IPS DF 6.9 (cell line): ENCODE data around the gene MERTK.
"Not testable (repeated sequence)": the region's sequence is repeated elsewhere in the genome, so short reads cannot be mapped to it uniquely, and the experiment has no call there.

Experiments
- DNase-seq: peaks from one replicate; pipeline ENCODE4 v3.0.0-alpha.2; 2013; ENCODE audit warnings: low read depth, low spot score
- H3K27ac ChIP-seq: one replicate; pipeline ENCODE4 v1.5.1; 2013; ENCODE audit warnings: low read length, control low read depth
- H3K27me3 ChIP-seq: 2 replicates; pipeline ENCODE4 v1.6.1; 2013; ENCODE audit warnings: mild to moderate bottlenecking, low read length; ENCODE audit not compliant: control insufficient read depth, insufficient read depth
- H3K36me3 ChIP-seq: 2 replicates; pipeline ENCODE4 v1.6.1; 2013; ENCODE audit warnings: low read length; ENCODE audit not compliant: control insufficient read depth, insufficient read depth
- H3K4me1 ChIP-seq: 2 replicates; pipeline ENCODE4 v1.6.1; 2013; ENCODE audit warnings: low read length; ENCODE audit not compliant: control insufficient read depth, insufficient read depth
- H3K4me3 ChIP-seq: 2 replicates; pipeline ENCODE4 v1.5.1; 2013; ENCODE audit warnings: mild to moderate bottlenecking, low read length
- H3K9me3 ChIP-seq: 2 replicates; pipeline ENCODE4 v1.6.1; 2013; ENCODE audit warnings: low read length, inconsistent platforms; ENCODE audit not compliant: control insufficient read depth, insufficient read depth
- WGBS: extraction: QIAGEN DNeasy Blood & Tissue Kit; methylation state at CpG from one replicate; pipeline ENCODE4 v1.1.7; 2013; ENCODE audit warnings: mixed read lengths, missing lambda C conversion rate; ENCODE audit not compliant: insufficient read length, insufficient coverage; 5-methylcytosine and 5-hydroxymethylcytosine counted together

MERTK gene

DNA sequence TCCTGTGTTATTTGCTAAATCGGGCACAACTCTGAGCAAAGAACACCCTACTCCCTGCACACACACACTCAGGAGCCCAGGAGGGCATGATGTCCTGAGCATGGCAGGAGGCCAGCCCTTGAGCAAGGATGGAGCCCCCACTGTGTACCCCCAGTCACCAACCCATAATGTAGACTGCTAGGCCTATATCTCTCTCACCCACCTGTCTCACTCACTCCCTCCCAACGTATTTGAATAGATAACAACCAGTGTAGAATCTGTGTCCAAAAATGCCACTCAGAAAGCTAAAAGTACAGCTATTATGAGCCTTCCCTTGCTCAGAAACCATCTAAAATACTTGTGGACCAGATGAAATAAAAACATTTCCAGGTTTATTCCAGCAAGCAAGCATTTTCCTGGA is 29.3 kb downstream of the MERTK start:
- Histone ChIP-seq H3K9me3 (no peaks in the 10 kb centered on the region), H3K4me3 (no peak overlapping the region), H3K27ac (no peak overlapping the region), H3K27me3 (no peaks in the 10 kb centered on the region), H3K36me3 (no peaks in the 10 kb centered on the region; the same call in 1 of the 2 replicates), H3K4me1 (no peaks in the 10 kb centered on the region; the same call in 1 of the 2 replicates)
- WGBS = no CpG with 5 or more reads among the region's 2 CpGs
- DNase-seq = no peak

DNA sequence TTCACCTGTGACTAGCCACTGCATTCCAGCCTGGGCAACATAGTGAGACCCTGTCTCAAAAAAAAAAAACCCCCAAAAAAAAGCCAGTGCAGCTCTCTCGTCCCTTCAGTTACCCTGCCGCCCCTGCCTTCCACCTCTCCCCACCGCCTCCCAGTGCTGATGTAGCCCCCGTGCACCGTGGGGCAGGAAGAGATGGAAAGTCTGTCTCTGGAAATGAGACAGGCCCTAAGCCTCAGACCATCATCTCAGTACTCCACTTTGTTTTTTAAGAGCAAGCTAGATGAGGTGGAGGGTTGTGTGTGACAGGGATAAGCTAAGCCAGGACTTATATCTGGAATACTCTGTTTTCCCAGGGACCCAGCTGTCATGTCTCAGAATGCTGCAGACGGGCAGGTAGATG is 32.0 kb downstream of the MERTK start:
- H3K27ac ChIP-seq = no peak overlapping the region
- H3K27me3 ChIP-seq = no peaks in the 10 kb centered on the region
- no peaks in the 10 kb centered on the region; the same call in 1 of the 2 replicates for H3K36me3 ChIP-seq
- no CpG with 5 or more reads among the region's 6 CpGs for WGBS
- H3K9me3 ChIP-seq = no peaks in the 10 kb centered on the region
- H3K4me1 ChIP-seq = no peaks in the 10 kb centered on the region
- no peak for DNase-seq
- no peak overlapping the region for H3K4me3 ChIP-seq

- no peak overlapping the region for H3K4me3 ChIP-seq
- H3K27ac ChIP-seq = no peak overlapping the region
- WGBS = no CpG with 5 or more reads among the region's 2 CpGs
- H3K4me1 ChIP-seq = no peaks in the 10 kb centered on the region
- no peaks in the 10 kb centered on the region; the same call in 1 of the 2 replicates for H3K36me3 ChIP-seq
- no peak for DNase-seq
- no peaks in the 10 kb centered on the region for H3K27me3 ChIP-seq
- H3K9me3 ChIP-seq = no peaks in the 10 kb centered on the region
These were observed 32.5 kb downstream of the MERTK start for GRCh38 chr2:111930875-111931274.

- Histone ChIP-seq H3K4me3 (no peak overlapping the region), H3K9me3 (no peaks in the 10 kb centered on the region), H3K36me3 (no peaks in the 10 kb centered on the region; the same call in 1 of the 2 replicates), H3K27me3 (no peaks in the 10 kb centered on the region), H3K27ac (no peak overlapping the region), H3K4me1 (no peaks in the 10 kb centered on the region)
- DNase-seq = no peak
- no CpG with 5 or more reads among the region's 4 CpGs for WGBS
These were observed 34.5 kb downstream of the MERTK start for GRCh38 chr2:111932841-111933291.

DNA sequence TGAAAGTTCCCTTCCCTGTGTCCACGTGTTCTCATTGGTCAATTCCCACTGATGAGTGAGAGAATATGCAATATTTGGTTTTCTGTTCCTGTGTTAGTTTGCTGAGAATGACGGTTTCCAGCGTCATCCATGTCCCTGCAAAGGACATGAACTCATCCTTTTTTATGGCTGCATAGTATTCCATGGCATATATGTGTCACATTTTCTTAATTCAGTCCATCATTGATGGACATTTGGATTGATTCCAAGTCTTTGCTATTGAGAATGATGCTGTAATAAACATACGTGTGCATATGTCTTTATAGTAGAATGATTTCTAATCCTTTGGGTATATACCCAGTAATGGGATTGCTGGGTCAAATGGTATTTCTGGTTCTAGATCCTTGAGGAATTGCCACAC is 35.5 kb downstream of the MERTK start:
- WGBS = no CpG with 5 or more reads among the region's 4 CpGs
- not testable (repeated sequence) for H3K4me1 ChIP-seq, H3K27me3 ChIP-seq, H3K9me3 ChIP-seq, H3K27ac ChIP-seq, DNase-seq, H3K4me3 ChIP-seq, H3K36me3 ChIP-seq

GRCh38 chr2:111936881-111937280 is 38.5 kb downstream of the MERTK start:
- H3K4me3 ChIP-seq = no peak overlapping the region
- H3K27ac ChIP-seq = no peak overlapping the region
- no peaks in the 10 kb centered on the region for H3K27me3 ChIP-seq
- no peak for DNase-seq
- H3K4me1 ChIP-seq = no peaks in the 10 kb centered on the region
- no CpG with 5 or more reads among the region's 5 CpGs for WGBS
- no peaks in the 10 kb centered on the region for H3K9me3 ChIP-seq
- H3K36me3 ChIP-seq = no peaks in the 10 kb centered on the region

GRCh38 chr2:111938392-111938791 is 40.0 kb downstream of the MERTK start:
- DNase-seq = no peak
- Histone ChIP-seq H3K4me1 (no peaks in the 10 kb centered on the region), H3K4me3 (no peak overlapping the region), H3K36me3 (no peaks in the 10 kb centered on the region), H3K27me3 (no peaks in the 10 kb centered on the region), H3K9me3 (no peaks in the 10 kb centered on the region), H3K27ac (no peak overlapping the region)

DNA sequence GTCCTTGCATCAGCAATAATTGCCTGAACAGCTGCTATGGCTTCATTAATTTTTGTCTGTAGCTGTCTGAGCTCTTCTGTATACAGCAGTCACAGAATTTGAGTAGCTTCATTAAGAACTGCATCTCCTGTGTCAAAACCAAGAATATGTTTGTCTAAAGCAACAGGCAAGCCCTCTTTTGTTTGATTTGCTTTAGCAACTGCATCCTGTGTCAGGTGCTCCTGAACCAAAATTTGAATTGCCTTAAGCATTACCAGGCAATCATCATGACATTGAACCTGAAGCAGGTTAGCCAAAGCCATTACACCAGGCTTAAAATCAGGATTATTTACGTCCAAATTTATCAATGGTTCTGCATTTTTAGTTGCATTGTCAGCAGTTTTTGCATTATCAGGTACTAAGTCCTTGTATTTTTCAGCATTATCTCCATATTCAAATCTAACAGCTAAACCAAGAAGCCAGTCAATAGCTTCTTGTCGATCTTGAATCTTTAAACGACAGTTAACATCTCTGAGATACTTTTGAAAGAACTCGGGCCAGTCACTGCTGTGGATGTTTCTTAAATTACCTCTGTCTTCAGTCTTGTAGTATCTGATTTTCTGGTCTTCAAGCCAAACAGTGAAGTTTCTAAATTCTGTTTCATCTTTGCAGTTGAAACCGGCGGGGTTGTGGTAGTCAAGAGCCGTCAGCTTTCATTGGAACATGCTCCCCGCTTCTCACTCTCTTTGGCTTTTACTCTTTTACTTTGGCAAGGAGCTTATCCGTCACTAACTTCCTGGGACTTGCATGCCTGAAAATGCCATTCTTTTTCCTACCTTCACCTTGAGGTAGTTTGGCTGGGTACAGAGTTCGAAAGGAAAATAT is 42.2 kb downstream of the MERTK start:
- Histone ChIP-seq H3K9me3 (no peaks in the 10 kb centered on the region), H3K4me1 (no peaks in the 10 kb centered on the region), H3K36me3 (no peaks in the 10 kb centered on the region), H3K27me3 (no peaks in the 10 kb centered on the region), H3K27ac (no peak overlapping the region), H3K4me3 (no peak overlapping the region)
- WGBS = no CpG with 5 or more reads among the region's 10 CpGs
- no peak for DNase-seq

DNA sequence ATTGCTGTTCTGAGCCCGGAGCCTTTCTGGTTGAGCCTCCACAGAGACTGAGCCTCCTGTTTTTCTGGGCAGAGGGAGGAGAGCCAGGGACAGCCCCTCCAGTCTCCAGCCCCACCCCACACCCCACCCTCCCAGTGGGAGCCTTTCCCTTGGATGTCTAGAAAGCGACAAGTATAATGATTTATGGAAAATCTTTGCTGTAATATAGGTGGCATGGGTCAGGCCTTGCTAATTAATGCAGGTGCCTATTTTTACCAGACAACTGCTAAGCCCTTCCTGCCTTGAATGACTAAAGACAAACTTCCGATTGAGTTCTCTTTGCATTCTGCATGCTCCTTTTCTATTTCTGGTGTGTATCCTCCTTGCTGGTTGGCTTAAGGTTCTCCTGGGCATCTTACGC is 43.1 kb downstream of the MERTK start:
- DNase-seq = no peak
- Histone ChIP-seq H3K9me3 (no peaks in the 10 kb centered on the region), H3K4me3 (no peak overlapping the region), H3K36me3 (no peaks in the 10 kb centered on the region), H3K27ac (no peak overlapping the region), H3K4me1 (no peaks in the 10 kb centered on the region), H3K27me3 (no peaks in the 10 kb centered on the region)
- no CpG with 5 or more reads among the region's 4 CpGs for WGBS

- Histone ChIP-seq H3K36me3 (no peaks in the 10 kb centered on the region), H3K4me3 (no peak overlapping the region), H3K9me3 (no peaks in the 10 kb centered on the region), H3K27me3 (no peaks in the 10 kb centered on the region), H3K27ac (no peak overlapping the region), H3K4me1 (no peaks in the 10 kb centered on the region)
- no CpG with 5 or more reads among the region's 5 CpGs for WGBS
- DNase-seq = no peak
These were observed 46.3 kb downstream of the MERTK start for GRCh38 chr2:111944531-111945210.
